GM19468 (cell line): Measurements from ENCODE around the gene STT3A.

ENCODE experiments used
- ATAC-seq: cut with Tn5 transposase; IDR thresholded peaks from one replicate; pipeline ENCODE4 v1.9.1; 2021; ENCODE audit warnings: mild to moderate bottlenecking, moderate library complexity, moderate number of reproducible peaks; ENCODE audit not compliant: unreplicated experiment; ENCODE audit errors: extremely low read depth

STT3A gene

GRCh38 chr11:125586623-125587022 lies 6.0 kb upstream of the STT3A start:
- no peak for ATAC-seq

GRCh38 chr11:125587480-125587879 lies 5.2 kb upstream of the STT3A start:
- no peak for ATAC-seq

GRCh38 chr11:125588505-125588904 lies 4.1 kb upstream of the STT3A start:
- ATAC-seq = no peak

GRCh38 chr11:125591649-125592304 lies 875 bp upstream of the STT3A start:
- ATAC-seq = peak; percentile 0

- no peak for ATAC-seq
Measured at GRCh38 chr11:125593114-125593820, 615 bp downstream of the STT3A start.

- ATAC-seq = no peak
Measured at GRCh38 chr11:125594958-125595357, 2.3 kb downstream of the STT3A start.

GRCh38 chr11:125600663-125601062 lies 8.0 kb downstream of the STT3A start:
- ATAC-seq = no peak

GRCh38 chr11:125603207-125603606 lies 10.6 kb downstream of the STT3A start:
- ATAC-seq = no peak

- ATAC-seq = no peak
Measured at GRCh38 chr11:125605417-125605816, 12.8 kb downstream of the STT3A start.

GRCh38 chr11:125609545-125609944 lies 16.9 kb downstream of the STT3A start:
- ATAC-seq = no peak

GRCh38 chr11:125618383-125618782 lies 25.7 kb downstream of the STT3A start:
- ATAC-seq = no peak

- no peak for ATAC-seq
Measured at GRCh38 chr11:125621995-125622394, 29.3 kb downstream of the STT3A start.

- ATAC-seq = no peak
Measured at GRCh38 chr11:125623064-125623463, 30.4 kb downstream of the STT3A start.

GRCh38 chr11:125624756-125625213 lies 32.1 kb downstream of the STT3A start, which contains the start of gene CHEK1:
CHEK1 (plus strand) TSS chr11:125625163; CDS start chr11:125626769, 1,606 bp downstream.
- no peak for ATAC-seq

- ATAC-seq = no peak
Measured at GRCh38 chr11:125625225-125625629, 32.6 kb downstream of the STT3A start.

GRCh38 chr11:125625630-125626287 lies 33.1 kb downstream of the STT3A start:
- no peak for ATAC-seq

- ATAC-seq = no peak
Measured at GRCh38 chr11:125626288-125626950, 33.8 kb downstream of the STT3A start.

GRCh38 chr11:125627236-125627910 lies 34.7 kb downstream of the STT3A start:
- no peak for ATAC-seq

- ATAC-seq = no peak
Measured at GRCh38 chr11:125637840-125638239, 45.2 kb downstream of the STT3A start.

- no peak for ATAC-seq
Measured at GRCh38 chr11:125638315-125638714, 45.7 kb downstream of the STT3A start.
